ENCODE results near the gene DOC2A.
A peak's percentile ranks its signal among the peaks of the same experiment; 100 is the strongest.

The DOC2A gene

DNA sequence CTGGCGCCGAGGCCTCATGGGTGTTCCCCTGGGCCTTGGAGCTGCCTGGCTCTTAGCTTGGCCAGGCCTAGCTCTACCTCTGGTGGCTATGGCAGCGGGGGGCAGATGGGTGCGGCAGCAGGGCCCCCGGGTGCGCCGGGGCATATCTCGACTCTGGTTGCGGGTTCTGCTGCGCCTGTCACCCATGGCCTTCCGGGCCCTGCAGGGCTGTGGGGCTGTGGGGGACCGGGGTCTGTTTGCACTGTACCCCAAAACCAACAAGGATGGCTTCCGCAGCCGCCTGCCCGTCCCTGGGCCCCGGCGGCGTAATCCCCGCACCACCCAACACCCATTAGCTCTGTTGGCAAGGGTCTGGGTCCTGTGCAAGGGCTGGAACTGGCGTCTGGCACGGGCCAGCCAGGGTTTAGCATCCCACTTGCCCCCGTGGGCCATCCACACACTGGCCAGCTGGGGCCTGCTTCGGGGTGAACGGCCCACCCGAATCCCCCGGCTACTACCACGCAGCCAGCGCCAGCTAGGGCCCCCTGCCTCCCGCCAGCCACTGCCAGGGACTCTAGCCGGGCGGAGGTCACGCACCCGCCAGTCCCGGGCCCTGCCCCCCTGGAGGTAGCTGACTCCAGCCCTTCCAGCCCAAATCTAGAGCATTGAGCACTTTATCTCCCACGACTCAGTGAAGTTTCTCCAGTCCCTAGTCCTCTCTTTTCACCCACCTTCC, 23.3 kb downstream of the DOC2A start:
- DNase-seq: no peak

GRCh38 chr16:29986931-29987330, 23.9 kb downstream of the DOC2A start:
- no peak for DNase-seq

- DNase-seq: no peak
Observed at GRCh38 chr16:29986231-29986630, 24.6 kb downstream of the DOC2A start.

GRCh38 chr16:29985271-29985811, 25.5 kb downstream of the DOC2A start:
- no peak for DNase-seq

DNA sequence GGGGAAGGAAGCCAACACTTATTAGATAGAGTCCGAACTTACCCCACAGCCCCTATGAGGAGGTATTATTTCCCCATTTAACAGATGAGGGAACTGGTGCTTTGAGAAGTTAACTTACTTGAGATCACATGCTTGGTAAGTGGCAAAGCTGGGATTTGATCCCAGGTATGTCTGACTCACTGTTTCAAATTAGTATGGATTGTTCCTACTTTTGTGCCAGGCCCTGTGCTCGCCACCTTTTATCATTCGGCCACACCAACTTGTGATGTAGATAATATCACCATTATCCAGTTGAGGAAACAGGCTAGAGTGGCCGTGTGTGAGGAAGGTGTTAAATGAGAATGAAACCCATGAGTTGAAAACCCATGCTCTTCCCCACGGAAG, 26.1 kb downstream of the DOC2A start:
- DNase-seq: no peak

- DNase-seq: no peak
Observed at GRCh38 chr16:29984137-29984763, 26.6 kb downstream of the DOC2A start.

DNA sequence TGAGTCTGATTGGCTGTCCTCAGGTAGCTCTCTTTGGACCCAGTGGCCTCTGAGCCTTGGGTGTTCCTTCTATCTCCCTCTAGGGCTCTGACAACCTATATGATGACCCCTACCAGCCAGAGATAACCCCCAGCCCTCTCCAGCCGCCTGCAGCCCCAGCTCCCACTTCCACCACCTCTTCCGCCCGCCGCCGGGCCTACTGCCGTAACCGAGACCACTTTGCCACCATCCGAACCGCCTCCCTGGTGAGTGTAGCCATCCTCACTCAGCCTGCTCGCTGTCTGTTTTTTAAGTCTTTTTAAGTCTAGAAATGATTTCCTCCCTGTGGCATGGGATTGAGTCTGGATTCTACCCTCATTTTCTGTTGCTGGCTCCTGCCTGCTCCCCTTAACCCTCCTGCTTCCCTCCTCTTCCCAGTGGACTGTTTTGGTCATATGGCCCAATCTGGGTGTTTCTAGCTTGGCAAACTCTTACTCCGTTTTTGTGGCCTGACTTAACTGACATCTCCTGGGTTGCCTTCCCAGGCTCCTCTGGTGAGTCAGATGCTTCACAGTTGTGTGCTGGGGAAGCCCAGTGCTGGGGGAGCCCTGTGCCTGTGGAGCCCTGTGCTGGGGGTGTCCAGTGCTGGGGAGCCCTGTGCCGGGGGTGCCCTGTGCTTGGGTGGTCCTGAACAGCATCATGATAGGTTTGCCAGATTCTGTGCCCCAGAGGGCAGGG, 27.2 kb downstream of the DOC2A start:
- no peak for DNase-seq

DNA sequence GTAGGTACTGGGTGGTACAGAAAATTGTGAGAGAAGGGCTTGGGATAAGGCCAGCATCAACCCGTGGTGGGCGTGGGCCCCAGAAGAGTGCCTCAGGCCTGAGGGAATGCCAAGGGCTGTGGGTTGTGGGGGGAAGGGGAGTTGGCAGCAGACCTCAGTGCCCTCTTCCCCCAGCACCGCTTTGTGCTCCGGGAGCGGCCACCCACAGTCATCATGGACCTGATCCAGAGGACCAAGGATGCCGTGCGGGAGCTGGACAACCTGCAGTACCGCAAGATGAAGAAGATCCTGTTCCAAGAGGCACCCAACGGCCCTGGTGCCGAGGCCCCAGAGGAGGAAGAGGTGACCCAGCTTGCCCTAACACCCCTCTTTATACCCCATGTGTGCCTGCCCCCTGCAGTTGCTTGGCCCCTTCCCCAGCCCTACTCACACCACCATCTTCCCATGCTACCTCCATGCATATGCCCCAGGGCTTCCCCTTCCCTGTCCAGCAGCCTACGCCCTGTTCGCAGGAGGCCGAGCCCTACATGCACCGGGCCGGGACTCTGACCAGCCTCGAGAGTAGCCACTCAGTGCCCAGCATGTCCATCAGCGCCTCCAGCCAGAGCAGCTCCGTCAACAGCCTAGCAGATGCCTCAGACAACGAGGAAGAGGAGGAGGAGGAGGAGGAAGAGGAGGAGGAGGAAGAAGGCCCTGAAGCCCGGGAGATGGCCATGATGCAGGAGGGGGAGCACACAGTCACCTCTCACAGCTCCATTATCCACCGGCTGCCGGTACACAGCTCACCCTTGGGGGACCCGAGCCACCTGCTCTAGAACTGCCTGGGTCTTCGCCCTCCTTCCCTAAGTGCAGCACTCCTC, 28.0 kb downstream of the DOC2A start:
- no peak for DNase-seq

DNA sequence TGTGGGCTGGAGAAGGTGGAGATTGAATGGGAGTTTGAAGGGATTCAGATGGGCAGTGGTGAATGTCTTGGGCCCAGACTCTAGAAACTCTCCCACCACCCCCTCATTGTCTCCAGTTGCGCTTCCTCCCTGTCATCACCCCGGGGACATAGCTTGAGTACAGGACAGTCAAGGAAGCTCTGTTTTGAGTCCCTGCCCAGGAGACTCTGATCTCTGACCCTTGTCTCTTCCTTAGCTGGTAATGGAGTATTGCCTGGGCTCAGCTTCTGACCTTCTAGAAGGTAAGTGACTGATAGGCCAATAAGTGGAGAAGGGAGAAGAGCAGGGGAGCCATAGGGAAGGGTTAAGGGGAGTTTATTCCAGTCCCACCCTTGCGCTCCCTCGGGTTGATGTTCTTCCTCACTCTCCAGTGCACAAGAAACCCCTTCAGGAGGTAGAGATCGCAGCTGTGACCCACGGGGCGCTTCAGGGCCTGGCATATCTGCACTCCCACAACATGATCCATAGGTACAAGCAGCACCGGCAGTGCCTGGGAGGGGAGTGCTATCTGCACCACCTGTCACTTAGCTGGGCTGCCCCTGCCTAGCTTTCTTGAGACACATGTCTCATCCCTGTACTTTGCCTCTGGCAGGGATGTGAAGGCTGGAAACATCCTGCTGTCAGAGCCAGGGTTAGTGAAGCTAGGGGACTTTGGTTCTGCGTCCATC, 32.1 kb downstream of the DOC2A start:
- DNase-seq: no peak

GRCh38 chr16:29978081-29978480, 32.7 kb downstream of the DOC2A start:
- no peak for DNase-seq

DNA sequence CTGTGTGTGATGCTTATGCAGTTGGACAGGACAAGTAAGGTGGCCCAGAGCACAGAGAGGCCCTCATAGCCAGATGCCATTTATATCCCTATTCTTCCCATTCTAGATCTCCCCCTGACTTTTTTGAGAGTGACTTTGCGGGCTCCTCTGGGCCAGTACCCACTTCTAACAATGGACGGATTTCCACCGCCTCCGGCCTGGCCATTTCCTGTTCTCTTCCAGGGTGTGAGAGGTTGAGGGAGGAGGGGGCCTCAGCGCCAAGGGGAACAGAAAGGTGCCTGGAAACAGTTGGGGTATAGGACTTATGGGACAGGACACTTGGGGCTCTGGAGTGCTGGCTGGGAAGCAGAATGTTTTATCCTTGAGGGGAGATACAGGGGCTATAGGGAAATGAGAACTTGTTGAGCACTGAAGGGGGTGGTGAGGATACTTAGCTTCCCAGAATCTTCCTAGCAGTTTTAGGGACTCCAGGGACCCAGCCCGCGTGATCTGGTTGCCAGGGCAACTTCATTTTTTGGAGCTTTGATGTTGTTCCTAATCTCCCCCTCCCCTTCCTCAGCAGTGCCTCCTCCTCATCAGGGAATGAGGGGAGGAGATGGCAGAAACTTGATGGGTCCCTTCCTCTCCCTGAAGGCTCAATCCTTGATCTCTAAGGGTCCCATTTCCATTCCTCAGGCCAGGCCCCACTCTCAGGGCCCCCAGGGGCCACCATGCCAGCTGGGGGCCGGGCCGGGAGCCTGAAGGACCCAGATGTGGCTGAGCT, 33.6 kb downstream of the DOC2A start:
- no peak for DNase-seq

GRCh38 chr16:29975811-29976511, 34.9 kb downstream of the DOC2A start:
- DNase-seq: no peak

DNA sequence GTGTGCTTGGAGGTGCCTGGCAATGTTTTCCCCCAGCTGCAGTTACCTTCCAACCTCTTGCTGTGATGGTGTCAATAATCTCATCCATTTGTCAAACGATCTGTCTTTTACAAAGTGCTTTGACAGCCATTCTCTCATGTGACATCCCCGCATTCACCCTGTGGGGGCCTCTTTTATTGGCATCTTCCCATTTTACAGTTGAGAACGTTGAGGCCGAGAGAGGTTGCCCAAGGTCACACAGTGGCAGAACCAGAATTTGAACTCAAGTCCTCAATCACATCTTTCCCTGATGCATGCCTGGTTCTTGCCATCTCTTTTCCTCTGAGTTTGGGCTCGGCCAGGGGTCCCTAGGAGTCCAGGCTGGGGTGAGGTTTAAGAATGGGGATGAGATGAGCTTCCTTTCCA, 35.7 kb downstream of the DOC2A start:
- DNase-seq: no peak

DNA sequence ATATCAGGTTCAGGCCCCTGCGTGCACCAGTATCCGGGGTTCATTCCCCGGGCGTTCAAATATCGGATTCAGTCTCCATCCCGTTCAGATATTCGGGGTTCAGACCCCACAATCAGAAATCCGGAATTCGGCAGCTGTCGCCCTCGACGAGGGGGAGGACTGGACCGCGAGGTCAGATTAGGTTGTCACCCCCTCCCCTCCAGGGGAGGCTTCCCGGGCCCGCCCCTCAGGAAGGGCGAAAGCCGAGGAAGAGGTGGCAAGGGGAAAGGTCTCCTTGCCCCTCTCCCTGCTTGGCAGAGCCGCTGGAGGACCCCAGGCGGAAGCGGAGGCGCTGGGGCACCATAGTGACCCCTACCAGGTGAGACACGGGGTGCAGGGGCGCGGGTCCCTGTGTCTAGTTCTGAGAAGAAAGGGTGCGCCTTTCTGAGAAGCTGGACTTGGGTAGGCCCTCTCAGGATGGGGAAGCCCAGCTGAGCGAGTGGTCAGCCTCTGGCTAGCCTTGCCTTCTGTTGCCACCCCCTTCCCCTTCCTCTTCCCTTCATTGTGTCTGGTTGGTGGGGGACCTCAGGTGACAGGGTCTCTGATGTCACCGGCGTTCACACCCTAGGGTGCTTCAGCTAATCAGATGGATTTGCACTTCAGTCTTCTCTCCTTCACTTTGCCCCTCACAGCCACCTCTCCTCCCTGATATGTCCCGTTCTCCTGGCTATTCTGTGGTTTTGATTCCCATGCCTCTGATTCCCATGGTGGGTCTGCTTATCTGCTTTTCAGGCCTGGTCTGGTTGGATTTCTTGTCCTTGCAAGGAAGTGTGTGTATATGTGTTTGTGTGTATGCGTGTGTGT, 36.3 kb downstream of the DOC2A start:
- no peak for DNase-seq

GRCh38 chr16:29973384-29974246, 37.2 kb downstream of the DOC2A start, which contains the start of gene TAOK2:
TSS of gene TAOK2 (plus strand) at chr16:29973868. CDS start at chr16:29977773, 3,905 bp downstream.
- peak; percentile 98 for DNase-seq

DNA sequence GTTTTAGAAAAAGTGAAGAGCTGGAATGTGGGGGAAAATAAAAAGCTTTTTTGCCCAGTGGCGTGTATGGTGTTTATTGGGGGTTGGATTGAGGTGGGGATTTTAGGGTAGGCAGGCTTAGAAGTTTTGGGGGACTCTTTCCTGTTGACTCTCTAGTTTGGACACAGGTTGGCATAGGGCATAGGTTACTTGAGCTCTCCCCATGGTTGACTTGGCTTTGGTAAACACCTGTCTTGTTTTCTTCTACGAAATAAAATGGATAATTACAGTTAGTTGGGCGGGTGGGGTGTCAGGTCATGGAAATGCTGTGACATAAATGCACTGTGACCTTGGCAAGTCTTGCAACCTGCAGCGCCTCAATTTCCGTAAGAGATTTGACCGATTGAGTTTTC, 37.8 kb downstream of the DOC2A start:
- no peak for DNase-seq

DNA sequence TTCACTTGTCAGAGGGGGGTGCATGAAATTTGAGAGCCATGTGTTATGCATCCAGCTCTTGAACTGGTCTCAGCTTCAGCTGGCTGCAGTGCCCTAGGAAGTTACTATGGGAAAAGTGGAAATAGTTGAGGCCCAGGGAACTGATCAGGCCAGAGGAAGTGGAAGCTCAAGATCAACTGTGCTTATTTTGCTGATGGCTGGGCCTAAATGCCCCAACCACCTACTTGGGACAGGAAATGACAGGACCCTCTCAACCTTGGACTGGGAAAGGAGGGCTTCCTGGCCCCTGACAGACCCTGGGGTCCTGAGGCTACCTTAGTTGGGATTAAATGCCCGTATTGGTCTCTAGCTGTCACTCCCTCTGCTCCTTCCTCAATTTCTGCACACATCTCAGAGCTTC, 38.3 kb downstream of the DOC2A start:
- no peak for DNase-seq

DNA sequence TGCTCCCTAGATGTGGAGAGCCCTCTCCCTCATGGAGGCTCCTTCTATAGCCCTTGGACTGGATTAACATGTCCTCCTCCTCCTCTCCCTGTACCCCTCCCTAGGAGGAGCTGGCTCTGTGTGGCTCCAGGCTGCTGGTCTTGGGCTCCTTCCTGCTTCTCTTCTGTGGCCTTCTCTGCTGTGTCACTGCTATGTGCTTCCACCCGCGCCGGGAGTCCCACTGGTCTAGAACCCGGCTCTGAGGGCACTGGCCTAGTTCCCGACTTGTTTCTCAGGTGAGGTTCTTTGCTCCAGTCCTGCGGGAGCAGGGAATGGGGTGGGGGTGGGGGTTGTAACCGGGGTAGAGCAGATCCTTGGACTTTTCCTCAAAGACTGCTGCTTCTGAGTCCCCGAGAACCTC, 39.5 kb downstream of the DOC2A start:
- no peak for DNase-seq

- no peak for DNase-seq
Observed at GRCh38 chr16:29968205-29968604, 42.6 kb downstream of the DOC2A start.

Data from SHP77 treated with DMSO at 0.1 percent for 48 hours (cell line).